Ectodermal cell (in vitro differentiated cells): ENCODE measurements around the gene PRDM16.

ENCODE experiments used
- H3K27ac ChIP-seq: 2 replicates; pipeline ENCODE4 v1.7.0; 2013; ENCODE audit warnings: mild to moderate bottlenecking, low read depth, low read length; ENCODE audit not compliant: insufficient read depth, poor library complexity, severe bottlenecking
- H3K27me3 ChIP-seq: 2 replicates; pipeline ENCODE4 v1.7.0; 2013; ENCODE audit warnings: mild to moderate bottlenecking, low read length; ENCODE audit not compliant: insufficient read depth, control insufficient read depth, poor library complexity, severe bottlenecking
- H3K36me3 ChIP-seq: one replicate; pipeline ENCODE4 v1.7.0; 2013; ENCODE audit warnings: low read length; ENCODE audit not compliant: control insufficient read depth, insufficient read depth
- H3K4me1 ChIP-seq: one replicate; pipeline ENCODE4 v1.7.0; 2013; ENCODE audit warnings: low read length; ENCODE audit not compliant: control insufficient read depth, insufficient read depth
- H3K4me3 ChIP-seq: 2 replicates; pipeline ENCODE4 v1.7.0; 2013; ENCODE audit warnings: low read depth, low read length, control low read depth; ENCODE audit not compliant: insufficient read depth
- H3K9me3 ChIP-seq: 2 replicates; pipeline ENCODE4 v1.7.0; 2013; ENCODE audit warnings: mild to moderate bottlenecking, low read length, moderate library complexity; ENCODE audit not compliant: control insufficient read depth
- WGBS, 2 experiments: methylation state at CpG; one replicate each; pipeline ENCODE4 v1.1.7; 2013; ENCODE audit warnings: missing lambda C conversion rate in 2 of 2; 5-methylcytosine and 5-hydroxymethylcytosine counted together

PRDM16 gene

DNA sequence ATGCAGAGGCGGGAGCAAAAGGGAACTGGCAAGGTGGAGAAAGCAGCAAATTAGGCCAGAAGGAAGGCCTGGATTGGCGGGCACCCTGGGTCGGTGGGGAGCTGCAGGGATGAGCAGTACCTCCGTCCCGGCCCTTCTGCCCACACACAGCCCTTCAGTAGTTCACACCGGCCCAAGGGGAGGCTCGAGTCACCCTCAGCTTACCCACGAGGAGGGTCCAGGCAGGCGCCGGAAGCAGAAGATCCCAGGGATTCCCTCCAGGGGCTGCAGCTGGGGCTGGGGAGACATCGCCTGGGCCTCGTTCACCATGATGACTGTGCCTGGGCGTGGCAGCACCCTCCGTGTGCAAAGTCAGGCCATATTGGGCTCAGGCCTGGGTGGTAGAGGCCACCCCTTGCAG, 190.0 kb downstream of the PRDM16 start:
- no peak overlapping the region for H3K27ac ChIP-seq
- 89 to 90% methylated on average over 14 of the region's 14 CpGs for WGBS, 2 experiments
- no peak overlapping the region for H3K4me3 ChIP-seq
- no peaks in the 10 kb centered on the region for H3K27me3 ChIP-seq
- no peaks in the 10 kb centered on the region for H3K9me3 ChIP-seq
- no peaks in the 10 kb centered on the region for H3K4me1 ChIP-seq
- H3K36me3 ChIP-seq, result no peaks in the 10 kb centered on the region

DNA sequence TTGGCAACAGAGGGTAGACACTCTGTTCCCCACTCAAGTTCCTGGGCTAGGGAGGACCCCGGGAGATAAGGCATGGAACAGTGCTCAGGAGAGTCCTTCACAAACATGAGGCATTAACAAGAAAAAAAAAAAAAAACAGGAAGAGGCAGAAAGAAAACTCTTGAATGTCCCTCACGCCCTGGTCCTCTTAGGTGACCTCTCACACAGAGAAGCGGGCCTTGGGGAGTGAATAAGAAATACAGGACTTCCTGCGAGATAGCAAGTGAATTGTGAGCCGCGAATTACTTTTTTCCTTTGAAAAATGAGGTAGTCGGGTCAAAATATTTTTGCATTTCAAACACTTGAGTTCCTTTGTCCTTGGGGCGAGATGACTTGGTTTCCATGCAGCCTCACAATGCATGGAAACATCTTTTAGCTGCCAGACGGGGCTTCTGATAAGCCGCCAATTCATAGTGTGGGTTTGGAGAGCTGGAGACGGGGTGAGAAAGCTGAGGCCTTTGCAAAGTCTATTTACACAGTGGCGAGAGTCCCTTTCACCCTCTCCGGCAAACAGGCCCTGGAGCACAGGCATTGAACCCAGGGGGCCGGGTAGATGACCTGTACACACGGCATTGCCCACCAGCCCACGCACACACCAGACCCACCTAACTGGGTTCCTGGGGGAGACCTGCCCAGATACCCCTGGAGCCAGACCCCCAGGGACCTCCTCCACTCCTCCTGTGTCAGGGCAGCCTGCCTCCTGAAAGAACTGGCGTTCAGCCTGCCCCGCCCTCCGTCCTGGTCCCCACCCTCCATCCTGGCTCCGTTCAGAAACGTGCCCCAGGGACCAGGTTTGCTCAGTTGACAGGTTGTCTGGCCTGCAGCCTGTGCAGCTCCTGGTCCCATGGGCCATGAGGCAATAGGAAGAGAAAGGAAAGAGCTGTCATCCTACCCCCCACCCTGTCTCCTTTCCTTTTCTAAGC, 192.3 kb downstream of the PRDM16 start:
- H3K36me3 ChIP-seq, result no peaks in the 10 kb centered on the region
- H3K27me3 ChIP-seq, result no peaks in the 10 kb centered on the region
- no peaks in the 10 kb centered on the region for H3K9me3 ChIP-seq
- WGBS, 2 experiments, result 92 to 94% methylated on average over 21 of the region's 21 CpGs
- H3K4me3 ChIP-seq, result no peak overlapping the region
- no peak overlapping the region for H3K27ac ChIP-seq
- H3K4me1 ChIP-seq, result peaks cover 17% of the 10 kb centered on the region

DNA sequence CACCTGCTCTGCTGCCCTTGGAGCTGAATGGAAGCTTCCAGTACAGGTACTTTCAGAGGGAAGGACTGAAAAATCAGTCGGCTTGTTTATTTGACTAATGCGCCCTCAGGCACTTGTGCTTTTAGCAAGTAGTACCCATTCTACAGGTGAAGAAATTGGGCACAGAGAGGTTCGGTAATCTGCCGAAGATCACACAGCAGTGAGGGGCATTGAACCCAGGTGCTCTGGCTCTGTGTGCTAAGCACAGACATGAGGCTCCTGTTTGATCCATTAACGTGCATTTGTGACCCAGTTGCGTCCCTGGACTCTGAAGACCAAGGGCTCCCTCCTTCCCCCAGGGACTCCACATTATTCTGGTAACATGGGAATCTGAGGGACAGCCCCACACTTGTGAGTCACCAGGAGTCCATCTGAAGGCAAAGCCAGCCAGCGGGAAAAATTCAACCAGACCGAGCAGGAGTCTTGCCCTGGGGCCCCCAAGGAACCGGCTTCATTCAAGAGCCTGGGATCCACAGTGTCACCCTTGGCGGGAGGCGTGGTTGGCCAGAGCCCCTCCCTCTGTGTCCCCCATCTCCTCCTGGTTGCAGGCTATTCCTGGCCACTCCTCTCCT, 193.1 kb downstream of the PRDM16 start:
- 81 to 86% methylated on average over 11 of the region's 11 CpGs for WGBS, 2 experiments
- Histone ChIP-seq H3K27me3 (no peaks in the 10 kb centered on the region), H3K27ac (no peak overlapping the region), H3K9me3 (no peaks in the 10 kb centered on the region), H3K4me3 (no peak overlapping the region), H3K36me3 (no peaks in the 10 kb centered on the region), H3K4me1 (peaks cover 17% of the 10 kb centered on the region)

- Histone ChIP-seq H3K9me3 (no peaks in the 10 kb centered on the region), H3K36me3 (no peaks in the 10 kb centered on the region), H3K27me3 (no peaks in the 10 kb centered on the region), H3K4me3 (no peak overlapping the region), H3K27ac (no peak overlapping the region), H3K4me1 (peaks cover 17% of the 10 kb centered on the region)
- WGBS, 2 experiments, result 91% methylated on average over 26 of the region's 26 CpGs
Measured at GRCh38 chr1:3262681-3263286, 193.8 kb downstream of the PRDM16 start.

DNA sequence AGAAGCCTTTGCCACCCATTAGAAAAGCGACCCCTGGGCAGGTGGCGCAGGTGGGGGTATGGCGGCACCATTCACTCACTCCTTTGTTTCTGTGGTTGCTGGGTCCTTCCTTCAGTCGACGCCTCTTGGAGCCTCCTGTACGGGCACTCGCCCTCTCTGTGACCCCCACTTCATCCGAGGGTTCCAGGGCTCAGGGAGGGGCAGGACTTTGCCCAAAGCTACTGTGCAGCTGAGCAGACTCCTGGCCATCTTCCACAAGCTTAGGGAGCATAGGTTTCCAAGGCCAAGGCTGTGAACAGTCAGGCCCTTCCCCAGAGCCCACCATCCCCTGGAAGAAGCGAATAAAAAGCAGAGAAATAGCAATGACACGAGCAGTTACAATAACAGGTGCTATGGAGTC, 194.8 kb downstream of the PRDM16 start:
- WGBS, 2 experiments, result 91 to 93% methylated on average over 10 of the region's 10 CpGs
- Histone ChIP-seq H3K27ac (no peak overlapping the region), H3K4me3 (no peak overlapping the region), H3K4me1 (peaks cover 17% of the 10 kb centered on the region), H3K27me3 (no peaks in the 10 kb centered on the region), H3K36me3 (no peaks in the 10 kb centered on the region), H3K9me3 (no peaks in the 10 kb centered on the region)

DNA sequence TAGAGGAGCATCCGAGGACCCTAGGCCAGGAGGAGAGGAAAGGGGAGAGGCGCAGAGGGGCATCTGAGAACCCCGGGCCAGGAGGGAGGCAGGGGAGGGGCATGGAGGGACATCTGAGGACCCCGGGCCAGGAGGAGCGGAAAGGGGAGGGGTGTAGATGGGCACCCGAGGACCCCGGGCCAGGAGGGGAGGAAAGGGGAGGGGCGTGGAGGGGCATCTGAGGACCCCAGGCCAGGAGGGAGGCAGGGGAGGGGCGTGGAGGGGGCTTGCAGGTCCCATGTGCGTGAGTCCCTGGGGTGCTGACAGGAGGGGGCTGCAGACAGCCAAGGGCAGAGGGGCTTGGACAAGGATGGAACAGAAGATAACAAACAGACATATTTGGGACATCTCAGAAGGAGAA, 195.5 kb downstream of the PRDM16 start:
- no peaks in the 10 kb centered on the region for H3K9me3 ChIP-seq
- peaks cover 17% of the 10 kb centered on the region for H3K4me1 ChIP-seq
- 91 to 93% methylated on average over 10 of the region's 10 CpGs for WGBS, 2 experiments
- H3K27me3 ChIP-seq, result no peaks in the 10 kb centered on the region
- no peak overlapping the region for H3K27ac ChIP-seq
- no peaks in the 10 kb centered on the region for H3K36me3 ChIP-seq
- no peak overlapping the region for H3K4me3 ChIP-seq

DNA sequence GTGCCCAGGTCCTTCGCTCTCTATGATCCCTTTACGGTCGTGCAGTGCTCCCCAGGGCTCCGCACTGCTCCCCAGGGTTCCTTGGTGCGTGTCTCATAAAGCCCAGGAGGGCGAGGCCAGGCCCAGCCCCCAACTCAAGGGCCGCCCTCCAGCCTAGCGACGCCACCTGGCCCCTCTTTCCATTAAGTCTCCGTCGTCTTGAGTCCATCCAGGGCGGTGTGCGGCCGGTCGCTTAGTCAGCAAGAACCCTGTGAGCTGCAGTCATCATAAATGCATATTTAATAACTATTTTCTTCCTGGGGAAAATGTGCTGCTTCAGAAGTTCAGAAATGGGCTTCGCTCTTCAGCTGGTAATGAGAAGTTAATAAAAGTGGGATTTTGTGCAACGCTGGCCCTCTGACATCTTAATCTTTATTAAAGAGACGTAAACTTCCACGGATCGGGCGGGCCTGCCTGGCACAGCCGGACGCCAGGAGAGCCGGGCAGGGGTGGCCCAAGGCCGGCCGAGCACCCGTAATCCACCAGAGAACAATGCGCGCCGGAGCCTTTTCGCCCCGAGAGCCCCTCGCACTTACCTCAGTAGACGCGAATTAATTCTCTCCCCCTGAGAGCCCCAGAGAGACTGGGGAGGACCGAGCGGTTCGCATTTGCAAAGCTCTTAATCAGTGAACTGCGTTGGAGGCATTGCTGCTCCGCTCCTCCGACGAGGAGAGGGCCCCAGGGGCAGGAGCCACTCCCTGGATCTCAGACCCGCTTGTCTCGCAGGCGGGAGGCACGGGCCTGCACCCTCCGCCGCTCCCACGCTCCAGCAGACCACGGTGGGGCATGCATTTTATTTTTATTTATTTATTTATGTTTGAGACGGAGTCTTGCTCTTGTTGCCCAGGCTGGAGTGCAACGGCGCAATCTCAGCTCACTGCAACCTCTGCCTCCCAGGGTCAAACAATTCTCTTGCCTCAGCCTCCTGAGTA, 197.1 kb downstream of the PRDM16 start:
- Histone ChIP-seq H3K27ac (no peak overlapping the region), H3K4me1 (peaks cover 20% of the 10 kb centered on the region), H3K4me3 (no peak overlapping the region), H3K9me3 (no peaks in the 10 kb centered on the region), H3K36me3 (no peaks in the 10 kb centered on the region), H3K27me3 (peaks cover 3% of the 10 kb centered on the region)
- 88 to 90% methylated on average over 53 of the region's 53 CpGs for WGBS, 2 experiments

GRCh38 chr1:3266870-3267549, 198.0 kb downstream of the PRDM16 start:
- Histone ChIP-seq H3K4me3 (no peak overlapping the region), H3K36me3 (no peaks in the 10 kb centered on the region), H3K4me1 (peaks cover 20% of the 10 kb centered on the region), H3K27ac (no peak overlapping the region), H3K27me3 (peaks cover 3% of the 10 kb centered on the region), H3K9me3 (no peaks in the 10 kb centered on the region)
- WGBS, 2 experiments, result 93 to 95% methylated on average over 27 of the region's 27 CpGs

GRCh38 chr1:3267550-3268270, 198.7 kb downstream of the PRDM16 start:
- peaks cover 3% of the 10 kb centered on the region for H3K27me3 ChIP-seq
- no peaks in the 10 kb centered on the region for H3K36me3 ChIP-seq
- WGBS, 2 experiments, result 92 to 94% methylated on average over 43 of the region's 43 CpGs
- H3K27ac ChIP-seq, result no peak overlapping the region
- peaks cover 20% of the 10 kb centered on the region for H3K4me1 ChIP-seq
- H3K9me3 ChIP-seq, result no peaks in the 10 kb centered on the region
- no peak overlapping the region for H3K4me3 ChIP-seq
